BLaER1 (cell line): ENCODE data around the gene RUFY4.
"Not testable (repeated sequence)": the region's sequence is repeated elsewhere in the genome, so short reads cannot be mapped to it uniquely, and the experiment has no call there.

ENCODE experiments used
- H3K27ac ChIP-seq: shearing (Covaris generic); formaldehyde crosslinking; 2 replicates; pipeline ENCODE4 v1.8.1; 2022
- H3K27me3 ChIP-seq: shearing (Covaris generic); formaldehyde crosslinking; 2 replicates; pipeline ENCODE4 v1.8.1; 2022
- H3K36me3 ChIP-seq: shearing (Covaris generic); formaldehyde crosslinking; 2 replicates; pipeline ENCODE4 v1.8.1; 2022
- H3K4me1 ChIP-seq: shearing (Covaris generic); formaldehyde crosslinking; 2 replicates; pipeline ENCODE4 v1.8.1; 2022
- H3K4me2 ChIP-seq: shearing (Covaris generic); formaldehyde crosslinking; 2 replicates; pipeline ENCODE4 v1.8.1; 2022
- H3K4me3 ChIP-seq: shearing (Covaris generic); formaldehyde crosslinking; 2 replicates; pipeline ENCODE4 v1.8.1; 2022
- H3K9ac ChIP-seq: shearing (Covaris generic); formaldehyde crosslinking; 2 replicates; pipeline ENCODE4 v1.8.1; 2022
- H3K9me3 ChIP-seq: shearing (Covaris generic); formaldehyde crosslinking; 2 replicates; pipeline ENCODE4 v1.8.1; 2022
- H4K20me1 ChIP-seq: shearing (Covaris generic); formaldehyde crosslinking; 2 replicates; pipeline ENCODE4 v1.8.1; 2022
- Cebpa-rat ChIP-seq: shearing (Covaris generic); IDR thresholded peaks from 2 replicates; pipeline ENCODE4 v1.8.1; 2022

The RUFY4 gene

DNA sequence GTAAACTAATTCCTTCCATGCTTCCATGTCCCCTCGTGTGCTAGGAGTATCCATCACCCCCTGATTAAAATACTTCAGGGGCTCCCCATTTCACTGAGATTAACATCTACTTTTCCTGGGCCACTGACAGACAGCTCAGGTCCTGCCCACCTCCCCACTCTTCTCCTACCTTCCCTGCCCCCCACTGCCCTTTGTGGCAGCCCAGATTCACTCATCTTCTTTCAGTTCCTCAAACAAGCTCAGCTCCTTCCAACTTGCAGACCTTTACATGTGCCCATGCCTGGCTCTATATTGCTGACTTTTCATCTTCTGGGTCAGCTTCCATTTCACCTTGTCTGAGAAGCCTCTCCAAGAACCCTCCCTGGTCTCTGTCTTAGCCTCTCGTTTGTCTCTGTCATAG, 12.0 kb downstream of the RUFY4 start:
- no peak overlapping the region for H3K4me2 ChIP-seq
- no peaks in the 10 kb centered on the region for H4K20me1 ChIP-seq
- H3K9me3 ChIP-seq = no peaks in the 10 kb centered on the region
- no peak overlapping the region for H3K27ac ChIP-seq
- H3K9ac ChIP-seq = no peak overlapping the region
- TF ChIP-seq Cebpa-rat = no peak
- H3K4me3 ChIP-seq = no peak overlapping the region
- H3K4me1 ChIP-seq = peaks cover 14% of the 10 kb centered on the region
- no peaks in the 10 kb centered on the region for H3K27me3 ChIP-seq
- no peaks in the 10 kb centered on the region for H3K36me3 ChIP-seq

DNA sequence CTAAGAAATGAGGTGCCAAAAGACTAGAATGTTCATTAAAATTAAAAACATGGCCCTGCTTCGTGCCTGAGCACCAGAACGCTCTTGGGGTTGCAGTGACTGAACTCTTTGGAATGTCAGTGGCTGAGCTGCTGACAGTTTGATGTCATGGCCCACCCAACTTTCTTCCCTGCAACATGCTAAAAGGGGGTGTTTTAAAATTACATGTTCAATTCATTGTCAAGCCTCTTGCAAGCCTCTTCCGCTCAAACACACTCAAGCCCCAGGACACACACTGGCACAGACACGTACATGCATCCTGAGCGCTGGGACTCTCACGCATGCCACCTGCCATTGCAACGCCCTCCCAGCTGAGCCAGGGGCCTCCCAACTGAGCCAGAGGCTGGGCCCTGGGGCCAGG, 12.6 kb downstream of the RUFY4 start:
- Histone ChIP-seq H3K9me3 (peaks cover 5% of the 10 kb centered on the region), H3K4me1 (peaks cover 14% of the 10 kb centered on the region), H3K27ac (no peak overlapping the region), H3K36me3 (no peaks in the 10 kb centered on the region), H3K9ac (no peak overlapping the region), H3K27me3 (no peaks in the 10 kb centered on the region), H3K4me2 (no peak overlapping the region), H4K20me1 (no peaks in the 10 kb centered on the region), H3K4me3 (no peak overlapping the region)
- no peak for TF ChIP-seq Cebpa-rat

DNA sequence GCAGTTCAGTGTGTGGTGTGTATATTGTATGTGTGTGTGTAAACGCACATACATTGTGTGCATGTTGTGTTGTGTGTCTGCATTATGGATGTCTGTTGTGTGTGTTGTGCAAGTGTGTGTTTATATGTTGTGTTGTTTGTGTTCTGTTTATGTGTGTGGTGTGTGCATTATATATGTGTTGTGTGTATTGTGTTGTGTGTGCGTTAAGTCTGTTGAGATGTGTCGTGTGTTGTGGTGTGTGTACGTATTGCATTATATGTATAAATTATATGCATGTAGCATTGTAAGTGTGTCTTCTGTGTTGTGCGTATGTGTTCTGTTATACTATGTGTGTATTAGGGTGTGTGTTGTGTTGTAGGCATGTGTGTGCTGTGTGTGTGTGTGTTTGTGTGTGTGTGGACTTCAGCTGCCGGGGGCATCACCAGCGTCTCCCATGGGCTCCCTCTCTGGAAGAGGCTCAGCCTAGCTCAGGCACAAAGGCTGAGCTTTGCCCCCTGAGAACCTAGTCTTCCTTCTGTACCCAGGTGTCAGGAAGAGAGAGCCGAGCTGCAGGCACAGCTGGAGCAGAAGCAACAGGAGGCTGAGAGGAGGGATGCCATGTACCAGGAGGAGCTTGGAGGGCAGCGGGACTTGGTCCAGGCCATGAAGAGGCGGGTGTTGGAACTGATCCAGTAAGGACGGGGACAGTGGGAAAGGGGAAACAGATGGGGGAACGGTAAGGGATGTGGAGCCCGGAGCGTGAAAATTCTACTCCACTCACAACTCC, 13.7 kb downstream of the RUFY4 start:
- Histone ChIP-seq H3K36me3 (no peaks in the 10 kb centered on the region), H3K4me1 (peaks cover 14% of the 10 kb centered on the region), H3K9me3 (peaks cover 15% of the 10 kb centered on the region), H3K4me3 (no peak overlapping the region), H4K20me1 (no peaks in the 10 kb centered on the region), H3K27me3 (no peaks in the 10 kb centered on the region), H3K9ac (no peak overlapping the region), H3K4me2 (no peak overlapping the region), H3K27ac (no peak overlapping the region)
- TF ChIP-seq Cebpa-rat = no peak

DNA sequence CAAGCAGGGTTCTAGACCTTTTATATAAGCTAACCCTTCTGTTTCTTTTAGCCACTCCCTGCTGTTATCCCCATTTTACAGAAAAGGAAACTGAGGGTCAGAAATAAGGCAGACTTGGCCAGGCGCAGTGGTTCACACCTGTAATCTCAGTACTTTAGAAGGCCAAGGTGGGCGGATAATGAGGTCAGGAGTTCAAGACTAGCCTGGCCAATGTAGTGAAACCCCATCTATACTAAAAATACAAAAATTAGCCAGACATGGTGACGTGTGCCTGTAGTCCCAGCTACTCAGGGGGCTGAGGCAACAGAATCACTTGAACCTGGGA, 14.3 kb downstream of the RUFY4 start:
- no peaks in the 10 kb centered on the region for H3K36me3 ChIP-seq
- peaks cover 15% of the 10 kb centered on the region for H3K9me3 ChIP-seq
- no peak overlapping the region for H3K9ac ChIP-seq
- peaks cover 14% of the 10 kb centered on the region for H3K4me1 ChIP-seq
- no peaks in the 10 kb centered on the region for H4K20me1 ChIP-seq
- no peak overlapping the region for H3K4me3 ChIP-seq
- no peak overlapping the region for H3K4me2 ChIP-seq
- no peak for TF ChIP-seq Cebpa-rat
- no peak overlapping the region for H3K27ac ChIP-seq
- no peaks in the 10 kb centered on the region for H3K27me3 ChIP-seq

DNA sequence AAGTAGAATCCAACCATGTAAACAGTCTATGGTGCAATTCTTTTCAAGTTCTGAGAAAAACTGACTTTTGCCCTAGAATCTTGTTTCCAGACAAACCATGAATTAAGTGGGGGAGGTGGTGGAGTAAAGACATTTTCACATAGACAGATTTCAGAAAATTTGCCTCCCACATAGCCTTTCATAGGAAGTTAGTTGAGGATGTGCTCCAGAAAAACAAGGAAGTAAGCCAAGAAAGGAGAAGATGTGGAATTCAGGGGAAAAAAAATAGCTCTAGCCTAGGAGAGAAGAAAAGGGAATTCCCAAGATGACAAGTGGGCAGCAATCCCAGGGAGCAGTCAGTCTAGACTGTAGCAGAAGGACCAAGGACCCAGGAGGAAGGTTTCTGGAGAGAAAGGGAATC, 17.4 kb downstream of the RUFY4 start:
- no peaks in the 10 kb centered on the region for H3K27me3 ChIP-seq
- no peak overlapping the region for H3K27ac ChIP-seq
- no peaks in the 10 kb centered on the region for H3K36me3 ChIP-seq
- no peak for TF ChIP-seq Cebpa-rat
- H3K4me2 ChIP-seq = no peak overlapping the region
- H3K9ac ChIP-seq = no peak overlapping the region
- H3K4me3 ChIP-seq = no peak overlapping the region
- no peaks in the 10 kb centered on the region for H4K20me1 ChIP-seq
- H3K4me1 ChIP-seq = peaks cover 7% of the 10 kb centered on the region
- H3K9me3 ChIP-seq = peaks cover 15% of the 10 kb centered on the region

DNA sequence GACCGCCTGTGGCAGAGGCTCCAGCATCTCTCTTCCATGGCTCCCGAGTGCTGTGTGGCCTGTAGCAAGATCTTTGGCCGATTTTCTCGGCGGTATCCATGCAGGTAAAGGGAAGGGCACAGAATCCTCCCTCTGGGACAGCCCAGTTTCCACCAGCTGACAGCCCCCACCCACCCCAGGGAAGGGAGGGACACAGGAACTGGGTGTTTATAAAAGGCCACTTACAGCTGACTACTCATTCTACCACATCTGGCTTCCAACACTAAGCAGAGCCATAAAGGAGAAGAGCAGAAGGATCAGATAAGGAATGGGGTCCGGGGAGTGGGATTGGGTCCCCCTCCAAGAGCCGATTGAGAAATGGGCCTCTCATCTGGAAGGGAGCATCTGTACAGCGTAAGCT, 20.2 kb downstream of the RUFY4 start:
- no peaks in the 10 kb centered on the region for H3K36me3 ChIP-seq
- H3K9me3 ChIP-seq = peaks cover 15% of the 10 kb centered on the region
- no peak overlapping the region for H3K4me3 ChIP-seq
- H3K4me1 ChIP-seq = no peaks in the 10 kb centered on the region
- TF ChIP-seq Cebpa-rat = no peak
- H3K27me3 ChIP-seq = no peaks in the 10 kb centered on the region
- no peak overlapping the region for H3K4me2 ChIP-seq
- H3K27ac ChIP-seq = no peak overlapping the region
- no peak overlapping the region for H3K9ac ChIP-seq
- H4K20me1 ChIP-seq = no peaks in the 10 kb centered on the region

DNA sequence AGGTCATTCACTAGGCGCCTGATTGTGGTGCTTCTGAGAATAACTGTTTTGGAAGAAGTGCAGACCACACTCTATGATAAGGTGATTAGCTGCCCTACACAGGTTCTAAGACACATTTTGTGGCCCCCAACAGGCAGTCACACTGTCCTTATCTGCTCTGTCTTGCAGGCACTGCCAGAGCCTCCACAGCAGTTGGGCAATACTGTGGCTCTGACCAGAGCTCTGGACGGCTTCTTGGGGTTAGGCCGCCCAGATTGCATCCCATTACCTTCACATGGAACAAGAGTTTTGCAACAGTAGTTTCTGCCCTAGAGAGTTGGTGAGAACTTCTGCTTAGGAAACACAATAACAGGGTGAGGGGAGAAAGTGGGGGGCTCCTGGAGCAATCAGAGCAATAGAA, 22.7 kb downstream of the RUFY4 start:
- Histone ChIP-seq H3K4me2 (no peak overlapping the region), H3K36me3 (no peaks in the 10 kb centered on the region), H3K4me3 (no peak overlapping the region), H3K27me3 (no peaks in the 10 kb centered on the region), H3K27ac (no peak overlapping the region), H3K4me1 (no peaks in the 10 kb centered on the region), H4K20me1 (no peaks in the 10 kb centered on the region), H3K9me3 (peaks cover 9% of the 10 kb centered on the region), H3K9ac (no peak overlapping the region)
- no peak for TF ChIP-seq Cebpa-rat

DNA sequence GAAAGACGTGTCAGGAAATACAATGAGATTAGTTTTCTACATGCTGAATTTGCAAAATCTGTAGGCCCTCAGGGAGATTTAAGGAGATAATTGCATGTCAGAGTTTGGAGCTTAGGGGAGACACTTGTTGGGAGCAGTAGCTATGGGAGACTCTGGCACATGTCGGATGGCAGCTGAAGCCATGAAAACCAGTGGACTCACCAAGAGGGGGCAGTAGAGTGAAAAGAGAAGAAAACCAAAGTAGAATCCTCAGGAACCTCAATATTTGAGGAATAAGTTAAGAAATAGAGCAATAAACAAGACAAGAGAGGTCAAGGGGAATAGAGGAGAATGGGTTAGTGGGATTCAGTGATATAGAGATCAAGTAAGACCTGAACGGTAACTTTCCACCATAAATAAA, 24.8 kb downstream of the RUFY4 start:
- Histone ChIP-seq H3K9me3 (no peaks in the 10 kb centered on the region), H3K9ac (no peak overlapping the region), H3K36me3 (no peaks in the 10 kb centered on the region), H3K4me3 (no peak overlapping the region), H3K4me1 (no peaks in the 10 kb centered on the region), H3K27ac (no peak overlapping the region), H3K27me3 (no peaks in the 10 kb centered on the region), H4K20me1 (no peaks in the 10 kb centered on the region), H3K4me2 (no peak overlapping the region)
- TF ChIP-seq Cebpa-rat = no peak

DNA sequence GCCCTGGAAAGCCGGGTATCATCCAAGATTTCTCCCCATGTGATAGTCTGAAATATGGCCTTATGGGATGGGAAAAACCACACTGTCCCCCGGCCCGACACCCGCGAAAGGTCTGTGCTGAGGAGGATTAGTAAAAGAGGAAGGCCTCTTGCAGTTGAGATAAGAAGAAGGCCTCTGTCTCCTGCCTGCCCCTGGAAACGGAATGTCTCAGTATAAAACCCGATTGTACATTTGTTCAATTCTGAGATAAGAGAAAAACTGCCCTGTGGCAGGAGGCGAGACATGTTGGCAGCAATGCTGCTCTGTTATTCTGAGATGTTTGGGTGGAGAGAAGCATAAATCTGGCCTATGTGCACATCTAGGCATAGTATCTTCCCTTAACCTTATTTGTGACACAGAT, 26.8 kb downstream of the RUFY4 start:
- Histone ChIP-seq H3K36me3 (no peaks in the 10 kb centered on the region), H3K4me1 (no peaks in the 10 kb centered on the region), H3K9me3 (peaks cover 4% of the 10 kb centered on the region; the same call in 1 of the 2 replicates), H3K4me2 (no peak overlapping the region), H3K9ac (no peak overlapping the region), H3K27ac (no peak overlapping the region), H4K20me1 (no peaks in the 10 kb centered on the region), H3K27me3 (no peaks in the 10 kb centered on the region), H3K4me3 (no peak overlapping the region)
- no peak for TF ChIP-seq Cebpa-rat

DNA sequence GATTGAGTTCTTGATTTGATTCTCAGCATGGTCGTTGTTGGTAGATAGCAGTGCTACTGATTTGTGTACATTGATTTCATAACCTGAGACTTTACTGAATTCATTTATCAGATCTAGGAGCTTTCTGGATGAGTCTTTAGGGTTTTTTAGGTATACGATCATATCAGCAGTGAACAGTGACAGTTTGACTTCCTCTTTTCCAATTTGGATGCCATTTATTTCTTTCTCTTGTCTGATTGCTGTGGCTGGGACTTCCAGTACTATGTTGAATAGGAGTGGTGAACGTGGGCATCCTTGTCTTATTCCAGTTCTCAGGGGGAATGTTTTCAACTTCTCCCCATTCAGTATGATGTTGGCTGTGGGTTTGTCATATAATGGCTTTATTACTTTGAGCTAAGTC, 28.9 kb downstream of the RUFY4 start:
- Histone ChIP-seq H3K27ac (no peak overlapping the region), H3K4me1 (no peaks in the 10 kb centered on the region), H3K36me3 (no peaks in the 10 kb centered on the region), H3K9me3 (peaks cover 4% of the 10 kb centered on the region; the same call in 1 of the 2 replicates), H3K9ac (no peak overlapping the region), H4K20me1 (no peaks in the 10 kb centered on the region), H3K4me2 (no peak overlapping the region), H3K4me3 (no peak overlapping the region), H3K27me3 (no peaks in the 10 kb centered on the region)
- TF ChIP-seq Cebpa-rat = no peak

DNA sequence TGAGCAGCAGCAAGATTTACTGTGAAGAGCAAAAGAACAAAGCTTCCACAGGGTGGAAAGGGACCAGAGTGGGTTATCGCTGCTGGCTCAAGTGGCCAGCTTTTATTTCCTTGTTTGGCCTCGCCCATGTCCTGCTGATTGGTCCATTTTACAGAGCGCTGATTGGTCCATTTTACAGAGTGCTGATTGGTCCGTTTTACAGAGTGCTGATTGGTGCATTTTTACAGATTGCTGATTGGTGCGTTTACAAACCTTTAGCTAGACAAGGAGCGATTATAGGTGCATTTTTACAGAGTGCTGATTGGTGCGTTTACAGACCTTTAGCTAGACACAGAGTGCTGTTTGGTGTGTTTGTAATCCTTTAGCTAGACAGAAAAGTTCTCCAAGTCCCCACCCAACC, 39.8 kb downstream of the RUFY4 start:
- H3K4me2 ChIP-seq, H3K27ac ChIP-seq, H4K20me1 ChIP-seq, H3K4me1 ChIP-seq, H3K9ac ChIP-seq, H3K4me3 ChIP-seq, H3K36me3 ChIP-seq, H3K27me3 ChIP-seq: not testable (repeated sequence)
- H3K9me3 ChIP-seq = peaks cover 54% of the 10 kb centered on the region

DNA sequence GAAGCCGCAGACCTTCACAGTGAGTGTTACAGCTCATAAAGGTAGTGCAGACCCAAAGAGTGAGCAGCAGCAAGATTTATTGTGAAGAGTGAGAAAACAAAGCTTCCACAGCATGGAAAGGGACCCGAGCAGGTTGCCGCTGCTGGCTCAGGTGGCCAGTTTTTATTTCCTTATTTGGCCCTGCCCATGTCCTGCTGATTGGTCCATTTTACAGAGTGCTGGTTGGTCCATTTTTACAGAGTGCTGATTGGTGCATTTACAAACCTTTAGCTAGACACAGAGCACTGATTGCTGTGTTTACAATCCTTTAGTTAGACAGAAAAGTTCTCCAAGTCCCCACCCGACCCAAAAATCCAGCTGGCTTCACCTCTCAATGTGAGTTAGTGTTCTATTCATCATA, 52.7 kb downstream of the RUFY4 start:
- not testable (repeated sequence) for H3K4me2 ChIP-seq, H3K4me3 ChIP-seq, H3K9ac ChIP-seq, H3K27me3 ChIP-seq, H3K36me3 ChIP-seq, H3K27ac ChIP-seq, H4K20me1 ChIP-seq
- H3K9me3 ChIP-seq = peaks cover 41% of the 10 kb centered on the region
- peaks cover 15% of the 10 kb centered on the region; the same call in 1 of the 2 replicates for H3K4me1 ChIP-seq

DNA sequence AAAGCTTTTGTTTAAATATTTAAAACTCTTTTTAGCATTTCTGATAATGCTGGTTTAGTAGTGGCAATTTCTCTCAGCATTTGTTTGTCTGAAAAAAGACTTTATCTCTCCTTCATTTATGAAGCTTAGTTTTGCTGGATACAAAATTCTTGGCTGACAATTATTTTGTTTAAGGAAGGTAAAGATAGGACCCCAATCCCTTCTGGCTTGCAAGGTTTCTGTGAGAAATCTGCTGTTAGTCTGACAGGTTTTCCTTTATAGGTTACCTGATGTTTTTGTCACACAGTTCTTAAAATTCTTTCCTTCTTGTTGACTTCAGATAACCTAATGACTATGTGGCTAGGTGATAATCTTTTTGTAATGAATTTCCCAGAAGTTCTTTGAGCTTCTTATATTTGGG, 53.2 kb downstream of the RUFY4 start:
- H3K27me3 ChIP-seq, H4K20me1 ChIP-seq, H3K9ac ChIP-seq, H3K4me2 ChIP-seq, H3K36me3 ChIP-seq, H3K27ac ChIP-seq, H3K4me3 ChIP-seq: not testable (repeated sequence)
- peaks cover 36% of the 10 kb centered on the region for H3K9me3 ChIP-seq
- H3K4me1 ChIP-seq = peaks cover 15% of the 10 kb centered on the region; the same call in 1 of the 2 replicates
